ENCODE measurements around the gene SLC11A2.
"Not testable (repeated sequence)": the region's sequence is repeated elsewhere in the genome, so short reads cannot be mapped to it uniquely, and the experiment has no call there.

Gene SLC11A2

GRCh38 chr12:51018956-51019355 is 7.2 kb downstream of the SLC11A2 start:
- TF ChIP-seq GATA1 (IDR thresholded peaks at IDR 0.05; ENCODE audit: low read depth, low read length) (no peak), POLR2A (IDR thresholded peaks at IDR 0.05; ENCODE audit: low read length) (no peak)
- DNase-seq = peak; percentile 15 to 34

- peak; percentile 69 to 81 for DNase-seq
Measured at GRCh38 chr12:51017452-51017851, 8.7 kb downstream of the SLC11A2 start.

GRCh38 chr12:51014467-51014866 is 11.7 kb downstream of the SLC11A2 start:
- not testable (repeated sequence) for DNase-seq

More at GRCh38 chr12:51017452-51017851, 8.7 kb downstream of the SLC11A2 start:
- TF ChIP-seq GATA1 (IDR thresholded peaks at IDR 0.05; ENCODE audit: low read depth, low read length) (no peak), POLR2A (IDR thresholded peaks at IDR 0.05; ENCODE audit: low read length) (no peak)

- TF ChIP-seq GATA1 (IDR thresholded peaks at IDR 0.05; ENCODE audit: low read depth, low read length) (no peak), POLR2A (IDR thresholded peaks at IDR 0.05; ENCODE audit: low read length) (no peak)
- no peak for DNase-seq
Measured at GRCh38 chr12:51013441-51013840, 12.7 kb downstream of the SLC11A2 start.

- TF ChIP-seq POLR2A (IDR thresholded peaks at IDR 0.05; ENCODE audit: low read length) (no peak), GATA1 (IDR thresholded peaks at IDR 0.05; ENCODE audit: low read depth, low read length) (no peak)
Measured at GRCh38 chr12:51012570-51013236, 13.5 kb downstream of the SLC11A2 start.

GRCh38 chr12:51011955-51012354 is 14.2 kb downstream of the SLC11A2 start:
- peak; percentile 15 to 36 for DNase-seq
- TF ChIP-seq GATA1 (IDR thresholded peaks at IDR 0.05; ENCODE audit: low read depth, low read length) (no peak), POLR2A (IDR thresholded peaks at IDR 0.05; ENCODE audit: low read length) (no peak)

More at GRCh38 chr12:51012570-51013236, 13.5 kb downstream of the SLC11A2 start:
- no peak for DNase-seq

GRCh38 chr12:51009056-51009440 is 17.1 kb downstream of the SLC11A2 start:
- TF ChIP-seq GATA1 (IDR thresholded peaks at IDR 0.05; ENCODE audit: low read depth, low read length) (no peak), POLR2A (IDR thresholded peaks at IDR 0.05; ENCODE audit: low read length) (peak; percentile 51)
- DNase-seq = peak; percentile 55

- DNase-seq = no peak
- no peak for TF ChIP-seq POLR2A (IDR thresholded peaks at IDR 0.05; ENCODE audit: low read length)
- no peak for TF ChIP-seq GATA1 (IDR thresholded peaks at IDR 0.05; ENCODE audit: low read depth, low read length)
Measured at GRCh38 chr12:51008329-51009055, 17.7 kb downstream of the SLC11A2 start.

- TF ChIP-seq POLR2A (IDR thresholded peaks at IDR 0.05; ENCODE audit: low read length) (no peak), GATA1 (IDR thresholded peaks at IDR 0.05; ENCODE audit: low read depth, low read length) (no peak)
- DNase-seq = no peak
Measured at GRCh38 chr12:51005671-51006070, 20.5 kb downstream of the SLC11A2 start.

GRCh38 chr12:51005030-51005429 is 21.2 kb downstream of the SLC11A2 start:
- TF ChIP-seq POLR2A (IDR thresholded peaks at IDR 0.05; ENCODE audit: low read length) (no peak), GATA1 (IDR thresholded peaks at IDR 0.05; ENCODE audit: low read depth, low read length) (no peak)
- no peak for DNase-seq

- TF ChIP-seq GATA1 (IDR thresholded peaks at IDR 0.05; ENCODE audit: low read depth, low read length) (no peak), POLR2A (IDR thresholded peaks at IDR 0.05; ENCODE audit: low read length) (no peak)
- peak; percentile 23 to 35 for DNase-seq
Measured at GRCh38 chr12:51004504-51004903, 21.7 kb downstream of the SLC11A2 start.

GRCh38 chr12:51001799-51002198 is 24.4 kb downstream of the SLC11A2 start:
- TF ChIP-seq GATA1 (IDR thresholded peaks at IDR 0.05; ENCODE audit: low read depth, low read length) = no peak
- TF ChIP-seq POLR2A (IDR thresholded peaks at IDR 0.05; ENCODE audit: low read length) = no peak
- DNase-seq = peak; percentile 22 to 32

- no peak for DNase-seq
- no peak for TF ChIP-seq GATA1 (IDR thresholded peaks at IDR 0.05; ENCODE audit: low read depth, low read length)
- no peak for TF ChIP-seq POLR2A (IDR thresholded peaks at IDR 0.05; ENCODE audit: low read length)
Measured at GRCh38 chr12:51000245-51000644, 25.9 kb downstream of the SLC11A2 start.

- DNase-seq = no peak
- no peak for TF ChIP-seq POLR2A (IDR thresholded peaks at IDR 0.05; ENCODE audit: low read length)
- no peak for TF ChIP-seq GATA1 (IDR thresholded peaks at IDR 0.05; ENCODE audit: low read depth, low read length)
Measured at GRCh38 chr12:50999093-50999492, 27.1 kb downstream of the SLC11A2 start.

GRCh38 chr12:50992819-50993218 is 33.4 kb downstream of the SLC11A2 start:
- TF ChIP-seq GATA1 (IDR thresholded peaks at IDR 0.05; ENCODE audit: low read depth, low read length) = no peak
- TF ChIP-seq POLR2A (IDR thresholded peaks at IDR 0.05; ENCODE audit: low read length) = no peak
- DNase-seq = no peak
